ENCODE results near the gene MYO18B. TPM values are rescaled to one million over a fixed set of nuclear protein-coding genes. Genes with fewer than 3 reads are reported as not detected.

The MYO18B gene
- total and polyA plus RNA-seq, 2 donors, result 0.62 to 4.8 TPM

GRCh38 chr22:25852223-25852622 lies 110.2 kb downstream of the MYO18B start:
- Histone ChIP-seq H3K27ac (ENCODE audit: low read depth) (no peak overlapping the region), H3K36me3 (ENCODE audit: insufficient read depth) (no peaks in the 10 kb centered on the region), H3K4me3 (ENCODE audit: low read depth, low read length) (no peak overlapping the region), H3K4me1 (ENCODE audit: insufficient read depth) (no peaks in the 10 kb centered on the region)
- DNase-seq (ENCODE audit: extremely low spot score), result no peak
- WGBS, result 77% methylated on average over 4 of the region's 4 CpGs

- H3K27ac ChIP-seq (ENCODE audit: low read depth), result no peak overlapping the region
- WGBS, result 78% methylated on average over 2 of the region's 2 CpGs
Measured at GRCh38 chr22:25853078-25853477, 111.1 kb downstream of the MYO18B start.

GRCh38 chr22:25853501-25854284 lies 111.7 kb downstream of the MYO18B start:
- no peaks in the 10 kb centered on the region for H3K4me1 ChIP-seq (ENCODE audit: insufficient read depth)
- DNase-seq (ENCODE audit: extremely low spot score), result no peak
- 50% methylated on average over 5 of the region's 5 CpGs for WGBS
- no peak overlapping the region for H3K4me3 ChIP-seq (ENCODE audit: low read depth, low read length)
- H3K27ac ChIP-seq (ENCODE audit: low read depth), result no peak overlapping the region
- H3K36me3 ChIP-seq (ENCODE audit: insufficient read depth), result no peaks in the 10 kb centered on the region

More at GRCh38 chr22:25853078-25853477, 111.1 kb downstream of the MYO18B start:
- Histone ChIP-seq H3K4me3 (ENCODE audit: low read depth, low read length) (no peak overlapping the region), H3K36me3 (ENCODE audit: insufficient read depth) (no peaks in the 10 kb centered on the region), H3K4me1 (ENCODE audit: insufficient read depth) (no peaks in the 10 kb centered on the region)
- no peak for DNase-seq (ENCODE audit: extremely low spot score)

GRCh38 chr22:25869771-25870170 lies 127.8 kb downstream of the MYO18B start:
- H3K36me3 ChIP-seq (ENCODE audit: insufficient read depth), result no peaks in the 10 kb centered on the region
- H3K27ac ChIP-seq (ENCODE audit: low read depth), result no peak overlapping the region
- 87% methylated on average over 6 of the region's 6 CpGs for WGBS
- no peaks in the 10 kb centered on the region for H3K4me1 ChIP-seq (ENCODE audit: insufficient read depth)
- no peak overlapping the region for H3K4me3 ChIP-seq (ENCODE audit: low read depth, low read length)
- DNase-seq (ENCODE audit: extremely low spot score), result no peak

- Histone ChIP-seq H3K36me3 (ENCODE audit: insufficient read depth) (no peaks in the 10 kb centered on the region), H3K4me1 (ENCODE audit: insufficient read depth) (no peaks in the 10 kb centered on the region), H3K27ac (ENCODE audit: low read depth) (no peak overlapping the region), H3K4me3 (ENCODE audit: low read depth, low read length) (no peak overlapping the region)
- WGBS, result 93% methylated on average over 11 of the region's 11 CpGs
- DNase-seq (ENCODE audit: extremely low spot score), result no peak
Measured at GRCh38 chr22:25874327-25874726, 132.3 kb downstream of the MYO18B start.

GRCh38 chr22:25875461-25875860 lies 133.5 kb downstream of the MYO18B start:
- 68% methylated on average over 2 of the region's 2 CpGs for WGBS
- Histone ChIP-seq H3K4me1 (ENCODE audit: insufficient read depth) (no peaks in the 10 kb centered on the region), H3K27ac (ENCODE audit: low read depth) (no peak overlapping the region), H3K36me3 (ENCODE audit: insufficient read depth) (no peaks in the 10 kb centered on the region), H3K4me3 (ENCODE audit: low read depth, low read length) (no peak overlapping the region)
- no peak for DNase-seq (ENCODE audit: extremely low spot score)

GRCh38 chr22:25876871-25877270 lies 134.9 kb downstream of the MYO18B start:
- Histone ChIP-seq H3K4me1 (ENCODE audit: insufficient read depth) (no peaks in the 10 kb centered on the region), H3K27ac (ENCODE audit: low read depth) (no peak overlapping the region), H3K4me3 (ENCODE audit: low read depth, low read length) (no peak overlapping the region), H3K36me3 (ENCODE audit: insufficient read depth) (no peaks in the 10 kb centered on the region)
- DNase-seq (ENCODE audit: extremely low spot score), result no peak
- 60% methylated on average over 4 of the region's 4 CpGs for WGBS

- H3K27ac ChIP-seq (ENCODE audit: low read depth), result no peak overlapping the region
- no peaks in the 10 kb centered on the region for H3K4me1 ChIP-seq (ENCODE audit: insufficient read depth)
- no peak overlapping the region for H3K4me3 ChIP-seq (ENCODE audit: low read depth, low read length)
- no peak for DNase-seq (ENCODE audit: extremely low spot score)
- no peaks in the 10 kb centered on the region for H3K36me3 ChIP-seq (ENCODE audit: insufficient read depth)
- WGBS, result 67% methylated on average over 3 of the region's 3 CpGs
Measured at GRCh38 chr22:25878933-25879332, 136.9 kb downstream of the MYO18B start.

- Histone ChIP-seq H3K4me1 (ENCODE audit: insufficient read depth) (no peaks in the 10 kb centered on the region), H3K27ac (ENCODE audit: low read depth) (no peak overlapping the region), H3K4me3 (ENCODE audit: low read depth, low read length) (no peak overlapping the region), H3K36me3 (ENCODE audit: insufficient read depth) (no peaks in the 10 kb centered on the region)
- DNase-seq (ENCODE audit: extremely low spot score), result no peak
- WGBS, result 72% methylated on average over 2 of the region's 2 CpGs
Measured at GRCh38 chr22:25880524-25880923, 138.5 kb downstream of the MYO18B start.

GRCh38 chr22:25881210-25881755 lies 139.3 kb downstream of the MYO18B start:
- no peaks in the 10 kb centered on the region for H3K36me3 ChIP-seq (ENCODE audit: insufficient read depth)
- no peak overlapping the region for H3K27ac ChIP-seq (ENCODE audit: low read depth)
- no peaks in the 10 kb centered on the region for H3K4me1 ChIP-seq (ENCODE audit: insufficient read depth)
- no peak for DNase-seq (ENCODE audit: extremely low spot score)
- H3K4me3 ChIP-seq (ENCODE audit: low read depth, low read length), result no peak overlapping the region
- 67% methylated on average over 8 of the region's 8 CpGs for WGBS

- Histone ChIP-seq H3K27ac (ENCODE audit: low read depth) (no peak overlapping the region), H3K36me3 (ENCODE audit: insufficient read depth) (no peaks in the 10 kb centered on the region), H3K4me1 (ENCODE audit: insufficient read depth) (no peaks in the 10 kb centered on the region), H3K4me3 (ENCODE audit: low read depth, low read length) (no peak overlapping the region)
- DNase-seq (ENCODE audit: extremely low spot score), result no peak
- 60% methylated on average over 2 of the region's 2 CpGs for WGBS
Measured at GRCh38 chr22:25882360-25882759, 140.4 kb downstream of the MYO18B start.

GRCh38 chr22:25883482-25884033 lies 141.6 kb downstream of the MYO18B start:
- DNase-seq (ENCODE audit: extremely low spot score), result no peak
- 26% methylated on average over 5 of the region's 5 CpGs for WGBS
- H3K4me1 ChIP-seq (ENCODE audit: insufficient read depth), result no peaks in the 10 kb centered on the region
- H3K4me3 ChIP-seq (ENCODE audit: low read depth, low read length), result no peak overlapping the region
- no peaks in the 10 kb centered on the region for H3K36me3 ChIP-seq (ENCODE audit: insufficient read depth)
- H3K27ac ChIP-seq (ENCODE audit: low read depth), result no peak overlapping the region

- no peaks in the 10 kb centered on the region for H3K36me3 ChIP-seq (ENCODE audit: insufficient read depth)
- no peak for DNase-seq (ENCODE audit: extremely low spot score)
- H3K27ac ChIP-seq (ENCODE audit: low read depth), result no peak overlapping the region
- H3K4me3 ChIP-seq (ENCODE audit: low read depth, low read length), result no peak overlapping the region
- 80% methylated on average over 4 of the region's 4 CpGs for WGBS
- H3K4me1 ChIP-seq (ENCODE audit: insufficient read depth), result no peaks in the 10 kb centered on the region
Measured at GRCh38 chr22:25884121-25884520, 142.1 kb downstream of the MYO18B start.

- no peak for DNase-seq (ENCODE audit: extremely low spot score)
- Histone ChIP-seq H3K36me3 (ENCODE audit: insufficient read depth) (no peaks in the 10 kb centered on the region), H3K4me3 (ENCODE audit: low read depth, low read length) (no peak overlapping the region), H3K4me1 (ENCODE audit: insufficient read depth) (no peaks in the 10 kb centered on the region), H3K27ac (ENCODE audit: low read depth) (no peak overlapping the region)
- WGBS, result 61% methylated on average over 5 of the region's 5 CpGs
Measured at GRCh38 chr22:25888399-25889054, 146.5 kb downstream of the MYO18B start.

Measured in urinary bladder (tissue), 4 donors.